Stimulated activated CD8-positive, alpha-beta memory T cell treated with anti-CD3 and anti-CD28 coated beads, Interleukin-4, amount 100 ng/mL, for 48 hours (primary cell): ENCODE measurements around the gene FAM174C.
A peak's percentile ranks its signal among the peaks of the same experiment; 100 is the strongest.
"Not testable (repeated sequence)": the region's sequence is repeated elsewhere in the genome, so short reads cannot be mapped to it uniquely, and the experiment has no call there.

Experiments used
- DNase-seq: peaks from one replicate; pipeline ENCODE4 v3.0.0-alpha.2; 2020

Gene FAM174C

GRCh38 chr19:1237754-1238368 is 37.5 kb upstream of the FAM174C start, which contains the start of gene CBARP:
CBARP (minus strand) TSS chr19:1238005; CDS start chr19:1236100, 1,905 bp downstream.
- no peak for DNase-seq

- DNase-seq = no peak
These were observed 36.7 kb upstream of the FAM174C start for GRCh38 chr19:1238369-1239303.

- DNase-seq = no peak
These were observed 35.9 kb upstream of the FAM174C start for GRCh38 chr19:1239420-1239795.

- DNase-seq = peak; percentile 96
These were observed 35.3 kb upstream of the FAM174C start for GRCh38 chr19:1239796-1240737.

GRCh38 chr19:1240925-1241324 is 34.4 kb upstream of the FAM174C start:
- DNase-seq = no peak

GRCh38 chr19:1241417-1242095 is 33.8 kb upstream of the FAM174C start, which contains the start of gene ATP5F1D:
ATP5F1D (plus strand) TSS chr19:1241751; CDS start chr19:1241851, 100 bp downstream.
- DNase-seq = peak; percentile 95

- DNase-seq = peak; percentile 91
These were observed 31.3 kb upstream of the FAM174C start for GRCh38 chr19:1243768-1244692.

GRCh38 chr19:1244693-1245451 is 30.5 kb upstream of the FAM174C start:
- no peak for DNase-seq

- no peak for DNase-seq
These were observed 29.7 kb upstream of the FAM174C start for GRCh38 chr19:1245494-1246264.

GRCh38 chr19:1246265-1247087 is 28.9 kb upstream of the FAM174C start:
- not testable (repeated sequence) for DNase-seq

GRCh38 chr19:1247748-1248138 is 27.6 kb upstream of the FAM174C start:
- DNase-seq = no peak

GRCh38 chr19:1248139-1248785 is 27.1 kb upstream of the FAM174C start, which contains the start of gene MIDN:
MIDN (plus strand) TSS chr19:1248583; CDS start chr19:1250297, 1,714 bp downstream.
- peak; percentile 82 for DNase-seq

- DNase-seq = peak; percentile 86
These were observed 26.5 kb upstream of the FAM174C start for GRCh38 chr19:1248786-1249297.

GRCh38 chr19:1249298-1249989 is 25.9 kb upstream of the FAM174C start:
- peak; percentile 91 for DNase-seq

GRCh38 chr19:1249990-1250436 is 25.3 kb upstream of the FAM174C start:
- DNase-seq = no peak

GRCh38 chr19:1250437-1251260 is 24.7 kb upstream of the FAM174C start:
- DNase-seq = no peak
